ENCODE measurements around the gene BTBD9.
A peak's percentile ranks its signal among the peaks of the same experiment; 100 is the strongest.

The BTBD9 gene

GRCh38 chr6:38155144-38155543 is 484.6 kb downstream of the BTBD9 start:
- DNase-seq: no peak

GRCh38 chr6:38154731-38155130 is 485.0 kb downstream of the BTBD9 start:
- no peak for DNase-seq

GRCh38 chr6:38153798-38154345 is 485.9 kb downstream of the BTBD9 start:
- no peak for DNase-seq

DNA sequence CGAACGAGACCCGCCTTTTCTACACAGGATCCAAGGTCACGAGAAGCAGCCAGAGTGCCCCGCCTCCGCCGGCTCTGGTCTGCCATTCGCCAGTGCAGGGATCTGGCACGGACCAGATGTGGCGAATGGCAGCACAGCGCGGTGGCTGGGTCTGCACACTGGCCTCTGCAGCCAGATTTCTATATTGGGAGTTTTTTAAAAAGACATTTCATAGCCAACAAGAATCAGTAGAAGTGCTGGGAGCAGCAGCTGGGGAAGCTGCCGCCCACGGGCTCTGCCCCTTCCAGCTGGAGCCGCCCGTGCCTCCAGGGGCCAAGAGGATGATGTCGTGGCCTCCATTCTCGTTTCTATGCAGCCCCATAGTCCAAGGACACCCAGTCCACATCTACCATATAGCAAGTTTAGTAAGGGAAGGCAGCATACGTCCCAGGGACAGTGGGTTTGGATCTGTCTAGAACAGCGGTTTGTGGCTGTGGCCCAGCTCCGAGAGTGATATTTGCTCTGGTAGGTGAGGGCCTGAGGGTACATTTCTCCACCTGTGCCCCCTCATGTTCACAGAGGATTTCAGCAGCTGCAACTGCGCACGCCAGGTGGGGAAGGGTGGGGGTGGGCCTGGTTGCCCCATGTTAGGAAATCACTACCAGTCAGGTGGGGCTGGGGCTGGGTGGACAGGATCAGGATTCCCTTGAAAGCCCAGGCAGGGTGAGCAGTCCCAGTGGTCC is 486.5 kb downstream of the BTBD9 start:
- no peak for DNase-seq

DNA sequence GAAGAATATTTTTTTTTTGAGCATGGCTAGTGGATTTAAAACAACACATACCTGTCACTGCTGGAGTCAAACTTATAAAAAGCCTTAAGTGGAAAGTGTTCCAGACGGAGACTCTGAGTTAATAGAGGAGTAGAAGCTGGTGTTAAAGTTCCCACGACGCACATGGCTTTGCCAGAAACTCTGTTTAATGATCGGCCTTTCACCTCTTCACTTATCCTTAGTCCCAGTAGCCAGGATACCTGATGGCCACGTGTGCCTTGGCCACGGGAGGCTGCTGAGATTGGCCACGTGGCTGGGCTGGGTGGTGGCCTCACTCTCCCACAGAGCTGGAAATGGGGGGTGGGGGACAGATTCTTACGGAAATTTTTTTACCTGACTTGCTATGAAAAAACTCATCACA is 487.1 kb downstream of the BTBD9 start:
- no peak for DNase-seq

DNA sequence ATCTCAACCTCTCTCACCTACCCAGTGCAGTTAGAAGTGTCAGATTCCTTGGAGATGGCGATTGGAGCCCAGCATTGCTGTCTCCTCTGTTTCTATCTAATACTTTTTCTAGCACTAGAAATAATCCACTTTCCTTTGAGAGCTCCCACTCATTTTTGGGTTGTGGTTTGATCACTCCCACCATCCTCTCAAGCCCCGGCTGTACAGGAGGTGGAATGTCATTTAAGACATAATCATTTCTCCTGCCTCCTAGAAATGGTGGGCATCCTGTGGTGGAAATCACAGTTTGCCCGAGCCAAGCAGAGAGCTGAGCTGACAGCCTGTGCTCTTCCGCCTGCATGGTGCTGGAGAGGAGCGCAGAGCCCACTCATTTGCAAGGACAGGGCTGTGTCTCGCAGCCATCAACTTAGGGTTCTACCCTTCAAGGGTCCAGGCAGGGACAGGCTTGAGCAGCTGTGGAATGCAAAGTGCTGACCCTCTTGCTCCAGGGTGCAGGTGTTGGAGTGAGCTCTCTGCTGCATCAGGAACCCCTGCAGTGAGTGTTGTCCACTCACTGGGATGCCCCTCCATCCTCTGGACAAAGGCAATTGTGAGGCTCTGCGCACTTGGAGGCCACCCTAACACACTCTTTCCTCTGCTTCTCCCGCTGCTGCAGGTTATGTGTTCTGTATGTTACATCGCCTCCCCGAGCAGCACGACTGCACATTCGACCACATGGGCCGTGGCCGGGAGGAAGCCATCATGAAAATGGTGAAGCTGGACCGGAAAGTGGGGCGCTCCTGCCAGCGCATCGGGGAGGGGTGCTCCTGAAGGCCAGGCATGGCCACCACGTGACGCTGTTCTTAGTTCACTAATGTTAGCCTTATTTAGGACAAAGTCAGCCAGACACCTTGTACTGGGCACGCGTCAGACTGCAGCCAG is 487.9 kb downstream of the BTBD9 start:
- no peak for DNase-seq

DNA sequence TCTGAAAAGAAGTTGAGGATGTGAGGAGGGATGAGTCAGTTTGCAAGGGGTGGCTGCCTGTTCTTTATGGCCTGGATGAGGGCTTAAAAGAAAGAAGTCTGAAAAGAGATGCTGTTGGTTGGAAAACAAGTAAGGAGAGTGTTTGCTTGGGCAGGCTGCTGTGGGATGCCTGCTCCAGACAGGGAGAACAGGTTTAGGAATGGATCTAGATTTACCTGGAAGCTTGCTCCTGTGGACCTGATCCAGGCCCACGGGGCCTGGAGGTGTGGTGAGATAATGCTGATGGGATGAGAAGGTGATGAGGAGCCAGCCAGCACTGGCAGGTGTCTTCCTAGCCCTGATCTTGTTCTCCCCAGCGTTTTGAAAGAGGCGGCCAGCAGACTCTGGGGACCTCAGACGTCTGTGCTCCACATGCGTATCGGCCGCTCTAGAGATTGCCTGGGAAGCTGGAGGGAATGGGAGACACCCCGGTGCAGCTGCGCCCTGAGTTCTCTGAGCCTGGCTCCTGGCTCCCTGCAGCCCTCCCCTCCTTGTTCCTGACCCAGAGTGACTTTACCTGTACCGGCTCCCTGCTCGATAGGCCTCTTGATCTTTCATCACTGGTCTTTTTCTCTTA is 488.9 kb downstream of the BTBD9 start:
- peak; percentile 14 for DNase-seq

- DNase-seq: peak; percentile 3
Observed at GRCh38 chr6:38150021-38150420, 489.7 kb downstream of the BTBD9 start.

DNA sequence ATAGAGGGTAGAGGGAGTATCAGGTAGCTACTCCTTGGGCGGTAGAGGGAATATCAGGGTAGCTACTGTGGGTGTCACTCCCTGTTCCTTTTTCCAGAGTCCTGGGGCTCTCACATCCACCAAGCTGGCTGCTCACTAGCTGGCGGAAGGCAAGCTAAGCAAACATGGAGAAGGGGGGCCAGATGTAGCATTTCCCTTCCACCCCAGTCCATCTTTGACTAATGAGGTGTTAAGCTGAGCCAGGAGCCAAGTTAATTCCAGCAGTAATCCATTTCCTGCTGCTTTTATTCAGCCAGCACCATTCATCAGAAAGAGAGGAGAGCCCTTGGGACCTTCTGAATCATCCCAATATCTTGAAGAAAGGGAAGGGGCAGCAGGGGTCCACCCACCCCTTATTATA is 490.2 kb downstream of the BTBD9 start:
- no peak for DNase-seq

DNA sequence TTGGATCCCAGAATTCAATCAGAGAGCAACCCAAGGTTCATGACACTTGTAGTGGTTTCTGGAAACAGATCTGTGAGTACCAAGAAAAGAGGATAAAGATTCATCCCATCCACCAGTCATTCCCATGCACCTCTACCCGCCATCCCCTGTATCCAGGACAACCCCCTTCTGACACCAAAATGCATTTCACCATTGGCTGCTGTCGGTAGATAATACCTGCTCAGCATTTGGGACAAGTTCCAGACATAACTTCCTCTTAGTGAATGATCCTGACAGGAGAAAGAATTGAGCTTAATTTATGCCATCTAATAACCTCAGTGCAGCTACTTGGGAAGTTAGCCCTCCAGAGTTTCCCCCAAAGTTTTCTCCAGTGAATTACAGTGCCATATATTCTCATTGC is 491.1 kb downstream of the BTBD9 start:
- DNase-seq: no peak

- DNase-seq: no peak
Observed at GRCh38 chr6:38146734-38147027, 493.0 kb downstream of the BTBD9 start.

GRCh38 chr6:38146021-38146733 is 493.6 kb downstream of the BTBD9 start:
- DNase-seq: no peak

DNA sequence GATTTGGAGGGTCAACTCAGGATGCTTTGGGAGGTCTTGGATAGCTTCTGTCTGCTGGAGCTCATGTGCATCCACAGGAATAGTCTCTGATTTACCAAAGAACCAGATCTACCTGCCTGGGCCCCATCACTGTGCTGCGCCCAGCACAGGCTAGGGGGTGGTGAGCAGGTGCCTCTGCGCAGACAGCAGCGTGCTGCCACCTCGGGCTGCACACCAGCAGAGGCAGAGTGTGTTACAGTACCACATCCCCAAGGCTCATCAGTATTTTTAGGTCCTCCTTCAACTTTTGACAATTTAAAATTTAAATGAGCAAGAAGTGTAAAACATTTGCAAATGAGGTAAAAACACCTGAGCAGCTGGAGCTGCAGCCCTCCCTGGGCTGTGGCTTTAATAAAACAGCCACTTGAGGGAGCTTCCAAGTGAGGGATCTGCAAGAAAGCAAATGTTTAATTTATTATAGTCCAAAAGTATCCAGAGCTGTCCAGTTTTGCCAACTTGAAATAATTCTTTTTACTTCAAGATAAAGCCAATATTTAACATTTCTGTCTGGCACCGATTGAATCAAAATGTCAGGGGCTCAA is 495.3 kb downstream of the BTBD9 start:
- DNase-seq: no peak

DNA sequence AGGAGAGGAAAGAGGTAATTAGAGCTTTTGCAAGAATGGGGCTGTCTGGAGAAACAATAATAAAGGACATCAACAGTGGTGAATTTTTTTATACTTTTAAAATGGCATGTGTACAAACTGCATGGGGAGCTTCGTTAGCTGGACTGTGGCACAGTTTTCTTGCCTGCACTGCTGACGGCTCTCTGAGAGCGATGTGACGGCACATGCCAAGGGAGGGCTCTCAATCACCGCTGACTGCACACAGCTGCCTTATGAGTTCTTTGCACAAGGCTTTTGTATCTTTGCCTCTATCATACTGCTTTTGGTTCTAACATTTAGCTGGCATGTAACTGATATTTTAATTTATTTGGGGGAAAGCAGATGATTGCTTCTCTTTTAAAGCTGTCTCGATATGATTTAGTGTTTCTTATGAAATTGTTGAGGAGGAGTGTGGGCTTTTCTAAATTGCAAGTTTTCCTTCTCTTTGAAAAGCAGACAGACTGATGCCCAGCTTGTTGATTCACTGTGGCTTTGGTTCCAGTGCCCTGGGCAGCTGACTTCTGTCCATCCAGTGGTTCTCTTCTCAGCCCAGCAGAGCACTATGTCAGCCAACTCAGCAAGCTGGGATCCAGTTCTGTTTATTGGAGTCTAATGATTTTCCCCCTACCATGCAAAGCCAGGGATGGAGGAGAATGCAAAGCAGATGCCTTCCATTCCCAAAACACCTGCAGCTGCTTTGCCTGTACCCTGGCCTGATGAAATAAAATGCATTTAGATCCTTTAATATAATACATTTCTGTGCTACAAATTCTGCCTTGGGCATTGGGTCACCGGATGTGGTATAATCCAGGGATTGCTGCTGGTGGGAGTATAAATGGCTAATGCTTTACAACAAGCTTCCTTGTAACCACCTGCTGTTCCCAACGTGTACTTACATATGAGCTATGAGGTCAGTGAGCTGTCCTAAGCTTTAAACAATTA is 496.3 kb downstream of the BTBD9 start:
- no peak for DNase-seq

- no peak for DNase-seq
Observed at GRCh38 chr6:38142178-38142902, 497.4 kb downstream of the BTBD9 start.

- DNase-seq: no peak
Observed at GRCh38 chr6:38141716-38142115, 498.0 kb downstream of the BTBD9 start.

GRCh38 chr6:38141085-38141484 is 498.6 kb downstream of the BTBD9 start:
- DNase-seq: no peak

DNA sequence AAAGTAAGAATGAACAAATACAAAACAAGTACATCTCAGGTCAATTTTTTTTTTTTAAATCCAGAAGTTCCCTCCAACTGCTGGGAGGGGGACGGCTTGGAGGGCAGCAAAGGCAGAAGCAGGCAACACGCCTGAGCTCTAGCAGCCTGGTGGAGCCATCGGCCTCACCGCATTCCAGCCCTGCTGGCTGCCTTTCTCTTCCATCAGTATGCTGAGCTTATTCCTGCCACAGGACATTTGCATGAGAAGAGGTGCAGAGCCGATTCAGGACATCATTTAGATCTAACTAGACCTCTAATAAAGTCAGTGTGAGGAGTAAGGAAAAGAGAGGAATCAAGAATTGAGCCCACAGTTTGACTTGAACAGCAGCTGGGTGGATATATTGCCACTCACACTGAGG is 501.4 kb downstream of the BTBD9 start:
- no peak for DNase-seq

GRCh38 chr6:38137608-38138265 is 502.0 kb downstream of the BTBD9 start:
- no peak for DNase-seq

GRCh38 chr6:38136547-38136946 is 503.2 kb downstream of the BTBD9 start:
- DNase-seq: no peak
